Body of pancreas (tissue), 4 donors: ENCODE measurements around the gene PVALEF. TPM values are rescaled to one million over a fixed set of nuclear protein-coding genes. Genes with fewer than 3 reads are reported as not detected.

ENCODE experiments used
- ATAC-seq: fragments of 150-250 bp; one replicate; pipeline ENCODE4 v1.9.1; 2016
- DNase-seq, 4 donors: peaks; one replicate each; pipeline ENCODE4 v3.0.0-alpha.2; 2019
- H3K27ac ChIP-seq, 4 donors: fragments of 200-600 bp; sonication (generic); 1 replicate in 3 of 4; 2 replicates in 1 of 4; pipeline versions ENCODE4 v1.5.1 to v1.6.1; 2016 to 2019; ENCODE audit warnings: mild to moderate bottlenecking in 1 of 4, mixed read lengths in 1 of 4, moderate library complexity in 1 of 4
- H3K27me3 ChIP-seq, 2 donors: fragments of 200-600 bp; sonication (generic); one replicate each; pipeline ENCODE4 v1.6.0; 2016; ENCODE audit warnings: mild to moderate bottlenecking in 1 of 2
- H3K36me3 ChIP-seq, 2 donors: fragments of 200-600 bp; sonication (generic); replicated peaks in 1 of 2; 2 replicates each; pipeline ENCODE4 v1.5.1; 2016; ENCODE audit warnings: low read depth in 2 of 2; ENCODE audit not compliant: insufficient read depth in 1 of 2
- H3K4me1 ChIP-seq: fragments of 200-600 bp; sonication (generic); one replicate; pipeline ENCODE4 v1.6.0; 2016
- H3K4me3 ChIP-seq, 2 donors: fragments of 200-600 bp; sonication (generic); 1 replicate in 1 of 2; 2 replicates in 1 of 2; pipeline ENCODE4 v1.5.1; 2016 to 2019
- H3K9me3 ChIP-seq, 3 donors: fragments of 200-600 bp; sonication (generic); 1 replicate in 2 of 3; 2 replicates in 1 of 3; pipeline ENCODE4 v1.5.1; 2016
- POLR2A ChIP-seq, 3 donors: fragments of 450-650 bp; IDR thresholded peaks; one replicate each; pipeline ENCODE4 v1.6.1; 2016; ENCODE audit warnings: antibody characterized with exemption in 3 of 3, mild to moderate bottlenecking in 2 of 3
- WGBS, 2 donors: methylation state at CpG; one replicate each; pipeline ENCODE4 v1.1.5; 2017; 5-methylcytosine and 5-hydroxymethylcytosine counted together
- intact Hi-C: fragments of 100-400 bp; cut with DNase I; formaldehyde crosslinking; loops from one replicate; pipeline ENCODE4 v1.15.1; 2023
- microRNA counts, 2 donors: library from miRNA; unstranded; fragments of <30 nt; microRNA quantifications; one replicate each; lab custom pipeline; 2017
- microRNA-seq, 2 donors: library from miRNA; unstranded; fragments of <30 nt; microRNA quantifications; one replicate each; pipeline ENCODE4, GENCODE V29; 2016; ENCODE audit warnings: borderline number of aligned reads in 2 of 2, borderline replicate concordance in 2 of 2
- small RNA-seq: library from RNA; depleted of rRNA; stranded (forward); fragments of <200 nt; gene quantifications from one replicate; pipeline ENCODE3, GENCODE V24; 2016
- total RNA-seq, 2 donors: library from RNA; depleted of rRNA; stranded (reverse); fragments of >200 nt; gene quantifications; one replicate each; pipeline ENCODE4 v1.1.0, GENCODE V29; 2016
- TF ChIP-seq, protein P1 (sequence below), 7 experiments: fragments of 450-650 bp in 4 of 7; fragments of 200-600 bp in 3 of 7; sonication (generic) in 3 of 7; IDR thresholded peaks; one replicate each; pipeline ENCODE4 v1.5.1; 2016 to 2019; ENCODE audit warnings: antibody characterized with exemption in 7 of 7

The PVALEF gene
- total RNA-seq, 2 donors from 2014 or later, result not detected

DNA sequence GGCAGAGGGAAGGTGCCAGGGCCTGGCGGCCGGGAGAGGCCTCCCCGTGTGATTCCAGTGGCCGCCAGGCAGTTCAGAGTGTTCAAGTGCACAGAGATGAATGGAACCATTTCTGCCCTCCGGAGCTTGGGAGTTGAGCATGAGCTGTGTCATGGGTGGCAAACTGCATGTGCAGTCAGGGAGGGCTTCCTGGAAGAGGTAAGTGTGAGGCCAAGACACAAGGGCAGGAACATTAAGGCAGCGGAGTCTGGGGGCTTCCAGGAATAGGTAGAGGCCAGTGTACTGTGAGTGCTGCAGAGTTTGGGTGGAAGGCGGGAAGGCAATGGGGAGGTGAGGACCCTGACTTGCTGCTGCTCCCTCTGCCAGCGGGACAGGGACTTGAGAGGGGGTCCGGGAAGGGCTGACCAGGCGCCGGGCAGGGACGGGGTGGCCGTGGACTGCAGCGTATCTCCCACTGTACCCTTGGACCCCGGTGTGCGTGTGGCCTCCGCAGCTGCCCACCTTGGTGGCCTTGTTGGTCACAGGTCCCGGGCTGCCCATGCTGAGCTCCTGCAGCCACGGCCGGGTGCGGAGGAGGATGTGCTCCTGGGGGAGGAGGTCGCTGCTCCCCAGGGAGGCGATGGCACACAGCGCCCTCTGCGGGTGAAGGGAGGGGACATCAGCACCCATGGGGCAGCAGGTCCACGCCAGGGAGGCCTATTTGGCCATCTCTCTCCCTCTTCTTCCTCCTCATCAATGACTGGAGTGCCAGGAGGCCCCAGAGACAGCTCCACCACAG is 64.9 kb downstream of the PVALEF start:
- TF ChIP-seq POLR2A (IDR thresholded peaks at IDR 0.05), result no peak
- TF ChIP-seq, protein P1, sequence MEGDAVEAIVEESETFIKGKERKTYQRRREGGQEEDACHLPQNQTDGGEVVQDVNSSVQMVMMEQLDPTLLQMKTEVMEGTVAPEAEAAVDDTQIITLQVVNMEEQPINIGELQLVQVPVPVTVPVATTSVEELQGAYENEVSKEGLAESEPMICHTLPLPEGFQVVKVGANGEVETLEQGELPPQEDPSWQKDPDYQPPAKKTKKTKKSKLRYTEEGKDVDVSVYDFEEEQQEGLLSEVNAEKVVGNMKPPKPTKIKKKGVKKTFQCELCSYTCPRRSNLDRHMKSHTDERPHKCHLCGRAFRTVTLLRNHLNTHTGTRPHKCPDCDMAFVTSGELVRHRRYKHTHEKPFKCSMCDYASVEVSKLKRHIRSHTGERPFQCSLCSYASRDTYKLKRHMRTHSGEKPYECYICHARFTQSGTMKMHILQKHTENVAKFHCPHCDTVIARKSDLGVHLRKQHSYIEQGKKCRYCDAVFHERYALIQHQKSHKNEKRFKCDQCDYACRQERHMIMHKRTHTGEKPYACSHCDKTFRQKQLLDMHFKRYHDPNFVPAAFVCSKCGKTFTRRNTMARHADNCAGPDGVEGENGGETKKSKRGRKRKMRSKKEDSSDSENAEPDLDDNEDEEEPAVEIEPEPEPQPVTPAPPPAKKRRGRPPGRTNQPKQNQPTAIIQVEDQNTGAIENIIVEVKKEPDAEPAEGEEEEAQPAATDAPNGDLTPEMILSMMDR (IDR thresholded peaks at IDR 0.05), result peak in 4 of 7 experiments; percentile 10 to 20 (median 20)
- Histone ChIP-seq H3K27ac (no peak overlapping the region), H3K4me3 (no peak overlapping the region), H3K27me3 (no peaks in the 10 kb centered on the region), H3K4me1 (no peaks in the 10 kb centered on the region), H3K36me3 (peaks cover 4 to 10% of the 10 kb centered on the region in 2 donors), H3K9me3 (no peaks in the 10 kb centered on the region)
- WGBS, 2 donors, result 85 to 88% methylated on average over 23 to 24 of the region's 26 CpGs
- DNase-seq (no peak), ATAC-seq (no peak)
- intact Hi-C loops, result loop anchor here (10.0 kb wide), 1 partner anchor 85 kb away; no protein-coding TSS in a partner anchor

DNA sequence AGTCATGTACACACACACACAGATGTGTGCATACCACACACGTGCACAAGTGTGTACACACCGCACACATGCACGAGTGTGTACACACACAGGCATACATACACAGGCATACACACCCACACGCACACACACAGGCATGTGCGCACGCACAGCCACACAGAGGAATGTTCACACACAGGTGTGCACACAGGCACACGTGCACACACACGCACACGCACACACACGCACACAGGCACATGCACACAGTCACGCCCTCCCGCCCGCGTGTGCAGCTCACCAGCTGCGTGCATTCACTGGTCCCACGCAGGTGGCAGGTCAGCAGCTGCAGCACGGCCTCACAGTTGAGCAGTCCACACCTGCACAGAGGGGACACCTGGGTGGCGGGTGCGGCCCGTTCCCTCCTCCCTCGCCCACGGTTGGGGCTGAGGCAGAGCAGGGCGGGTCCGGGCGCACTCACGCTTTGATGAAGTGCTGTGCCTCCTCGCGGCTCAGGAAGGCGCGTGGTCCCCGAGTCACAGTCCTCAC is 65.9 kb downstream of the PVALEF start:
- intact Hi-C loops, result loop anchor here (10.0 kb wide), 1 partner anchor 86 kb away; no protein-coding TSS in a partner anchor
- ATAC-seq, result no peak
- Histone ChIP-seq H3K4me1 (no peaks in the 10 kb centered on the region), H3K9me3 (no peaks in the 10 kb centered on the region), H3K27me3 (no peaks in the 10 kb centered on the region), H3K36me3 (peaks cover 4 to 10% of the 10 kb centered on the region in 2 donors), H3K4me3 (no peak overlapping the region), H3K27ac (no peak overlapping the region)
- TF ChIP-seq POLR2A (IDR thresholded peaks at IDR 0.05), result no peak
- TF ChIP-seq, protein P1 (IDR thresholded peaks at IDR 0.05), result no peak
- 88 to 89% methylated on average over 11 to 26 of the region's 31 CpGs for WGBS, 2 donors
- DNase-seq, result no peak

DNA sequence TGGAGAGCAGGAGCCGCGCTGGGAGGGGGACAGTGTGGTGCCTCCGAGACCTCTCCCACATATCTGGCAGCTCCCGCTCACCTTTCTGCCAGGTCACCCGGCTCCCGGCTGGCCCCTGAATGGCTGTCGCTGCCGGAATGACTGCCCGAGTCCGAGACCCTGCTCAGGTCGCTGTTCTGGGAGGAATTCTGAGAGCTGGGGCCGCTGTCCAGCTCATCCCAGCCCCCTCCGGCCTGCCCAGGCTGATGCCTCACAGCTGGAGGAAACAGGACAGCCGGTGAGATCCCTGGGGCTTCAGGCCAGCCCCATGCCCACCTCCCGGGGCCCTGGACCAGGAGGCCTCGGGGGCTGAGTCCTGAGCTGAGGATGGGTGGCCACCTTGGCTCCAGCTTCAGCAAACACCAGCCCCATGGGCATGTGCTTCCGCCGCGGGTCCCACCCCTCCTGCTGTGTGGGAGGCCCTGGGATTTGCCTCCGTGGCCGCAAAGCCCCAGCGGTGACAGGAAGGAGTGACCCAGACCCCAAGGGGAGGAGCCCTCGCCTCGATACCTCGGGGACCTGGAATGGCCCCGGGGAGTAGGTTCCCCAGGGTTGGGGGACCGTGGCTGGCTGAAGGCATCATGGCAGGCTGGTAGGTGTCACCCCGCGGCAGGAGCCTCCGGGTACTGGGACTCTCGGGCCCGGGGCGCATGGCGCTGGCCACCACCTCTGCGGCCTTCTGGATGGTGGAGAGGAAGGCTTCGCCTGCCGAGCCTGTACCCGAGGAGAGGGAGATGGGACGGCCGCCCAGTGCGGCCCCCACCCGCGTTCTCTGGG is 66.7 kb downstream of the PVALEF start:
- ATAC-seq, result no peak
- Histone ChIP-seq H3K36me3 (peaks cover 4 to 10% of the 10 kb centered on the region in 2 donors), H3K27ac (no peak overlapping the region), H3K27me3 (no peaks in the 10 kb centered on the region), H3K4me1 (peaks cover 4% of the 10 kb centered on the region), H3K4me3 (no peak overlapping the region), H3K9me3 (no peaks in the 10 kb centered on the region)
- 92 to 96% methylated on average over 2 to 38 of the region's 43 CpGs for WGBS, 2 donors
- intact Hi-C loops, result loop anchor here (10.0 kb wide), 1 partner anchor 87 kb away; no protein-coding TSS in a partner anchor
- TF ChIP-seq, protein P1 (IDR thresholded peaks at IDR 0.05), result no peak
- TF ChIP-seq POLR2A (IDR thresholded peaks at IDR 0.05), result no peak
- DNase-seq, result no peak

MicroRNAs within 50 kb of the gene (microRNA counts, 767-probe panel; counts per million panel counts)
- 0 to 736 counts per million in 2 donors for microRNA hsa-miR-1250 (lab: Ali Mortazavi, UCI)
- microRNA hsa-miR-338-3p (lab: Ali Mortazavi, UCI), result 6,583 to 10,247 counts per million in 2 donors
- 0 to 736 counts per million in 2 donors for microRNA hsa-miR-338-5p (lab: Ali Mortazavi, UCI)
- microRNA hsa-miR-657 (lab: Ali Mortazavi, UCI), result 0 to 736 counts per million in 2 donors

Small RNA genes within 50 kb of the gene (microRNA-seq; reads per million reads assigned to microRNA genes)
- gene MIR1250 (0.93 to 2.2 reads per million in 2 donors), gene MIR3065 (0 reads per million in 2 donors), gene MIR338 (0 reads per million in 2 donors), gene MIR657 (0 reads per million in 2 donors)

Small RNA genes within 50 kb of the gene (small RNA-seq; reads per million reads assigned to genes)
- gene MIR1250 (not detected), gene MIR3065 (9.4 reads per million, percentile 91 among the genes with 10 or more reads in this experiment), gene MIR657 (not detected)

Other genes with a start within 250 kb of the PVALEF start
- 10 to 100 TPM; 10.4 to 32.3 TPM for gene CHMP6, start 173.7 kb upstream of the PVALEF start, total RNA-seq
- gene BAIAP2, start 130.4 kb upstream of the PVALEF start, total RNA-seq, result 10 to 100 TPM in 1 of 2 donors, 1 to 10 TPM in 1; 8.0 to 11.5 TPM
- 10 to 100 TPM; 29.1 to 42.2 TPM for gene AATK, start 714 bp downstream of the PVALEF start, total RNA-seq
- 10 to 100 TPM in 1 of 2 donors, 1 to 10 TPM in 1; 9.9 to 22.7 TPM for gene CEP131, start 57.5 kb downstream of the PVALEF start, total RNA-seq
- 100 to 1,000 TPM in 1 of 2 donors, 10 to 100 TPM in 1; 31.9 to 102 TPM for gene TEPSIN, start 73.5 kb downstream of the PVALEF start, total RNA-seq
- 10 to 100 TPM; 20.8 to 26.5 TPM for gene NDUFAF8, start 73.8 kb downstream of the PVALEF start, total RNA-seq
- 100 to 1,000 TPM; 102 to 203 TPM for gene SLC38A10, start 129.8 kb downstream of the PVALEF start, total RNA-seq
- gene BAHCC1, start 229.9 kb downstream of the PVALEF start, total RNA-seq, result 10 to 100 TPM in 1 of 2 donors, 1 to 10 TPM in 1; 5.7 to 14.8 TPM